Measurements from ENCODE around the gene NAA80. TPM values are rescaled to one million over a fixed set of nuclear protein-coding genes. Genes with fewer than 3 reads are reported as not detected.

NAA80 gene
- total RNA-seq, 1 experiment from 2014 or later: 5.3 TPM

DNA sequence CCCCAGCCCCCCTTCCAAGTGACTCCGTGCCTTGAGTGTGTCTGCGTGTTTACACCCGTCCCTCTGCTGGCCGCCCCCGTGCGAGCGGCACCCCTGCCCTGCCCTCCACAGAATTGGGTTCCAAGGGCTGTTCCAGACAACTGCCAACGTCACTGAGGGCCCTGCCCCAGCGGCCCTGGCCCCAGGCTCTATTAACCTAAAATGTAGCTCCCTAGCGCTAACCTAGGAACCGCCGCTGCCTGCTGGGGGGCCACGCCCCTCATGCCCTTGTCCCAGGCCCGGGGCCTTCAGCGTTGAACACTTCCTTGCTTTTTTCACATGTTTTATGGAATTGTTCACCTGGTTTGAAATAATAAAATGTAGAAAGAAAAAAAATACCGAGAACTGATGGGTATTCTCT is 40.2 kb downstream of the NAA80 start:
- CTCF ChIA-PET: interaction anchor here (0.6 to 0.7 kb wide), 2 partner anchors 26 to 28 kb away, joined by 3 read pairs; no protein-coding TSS in a partner anchor
- POLR2A ChIA-PET (ENCODE audit: low non-redundant PET): interaction anchor here (0.6 kb wide), 2 partner anchors 29 to 179 kb away, joined by 5 to 7 read pairs; no protein-coding TSS in a partner anchor
- Histone ChIP-seq H3K4me3 (ENCODE audit: low read depth, low read length, poor library complexity, severe bottlenecking) (no peak overlapping the region), H3K9me3 (ENCODE audit: low read depth, low read length, poor library complexity, severe bottlenecking) (no peaks in the 10 kb centered on the region), H3K27ac (ENCODE audit: low read depth, low read length, poor library complexity, severe bottlenecking) (no peak overlapping the region), H3K27me3 (replicated peaks; ENCODE audit: insufficient read depth, low read depth, low read length, poor library complexity) (no peaks in the 10 kb centered on the region), H3K4me1 (ENCODE audit: insufficient read depth, low read length, poor library complexity, severe bottlenecking) (no peaks in the 10 kb centered on the region), H3K36me3 (ENCODE audit: insufficient read depth, low read length, poor library complexity, severe bottlenecking) (peaks cover 15% of the 10 kb centered on the region)
- intact Hi-C loops (cut with micrococcal nuclease; ENCODE audit: unreplicated experiment): no loop called here
- no peak for TF ChIP-seq EZH2 (IDR thresholded peaks at IDR 0.05; ENCODE audit: borderline replicate concordance, low read depth, low read length, poor library complexity, severe bottlenecking)
- TF ChIP-seq, protein P1, sequence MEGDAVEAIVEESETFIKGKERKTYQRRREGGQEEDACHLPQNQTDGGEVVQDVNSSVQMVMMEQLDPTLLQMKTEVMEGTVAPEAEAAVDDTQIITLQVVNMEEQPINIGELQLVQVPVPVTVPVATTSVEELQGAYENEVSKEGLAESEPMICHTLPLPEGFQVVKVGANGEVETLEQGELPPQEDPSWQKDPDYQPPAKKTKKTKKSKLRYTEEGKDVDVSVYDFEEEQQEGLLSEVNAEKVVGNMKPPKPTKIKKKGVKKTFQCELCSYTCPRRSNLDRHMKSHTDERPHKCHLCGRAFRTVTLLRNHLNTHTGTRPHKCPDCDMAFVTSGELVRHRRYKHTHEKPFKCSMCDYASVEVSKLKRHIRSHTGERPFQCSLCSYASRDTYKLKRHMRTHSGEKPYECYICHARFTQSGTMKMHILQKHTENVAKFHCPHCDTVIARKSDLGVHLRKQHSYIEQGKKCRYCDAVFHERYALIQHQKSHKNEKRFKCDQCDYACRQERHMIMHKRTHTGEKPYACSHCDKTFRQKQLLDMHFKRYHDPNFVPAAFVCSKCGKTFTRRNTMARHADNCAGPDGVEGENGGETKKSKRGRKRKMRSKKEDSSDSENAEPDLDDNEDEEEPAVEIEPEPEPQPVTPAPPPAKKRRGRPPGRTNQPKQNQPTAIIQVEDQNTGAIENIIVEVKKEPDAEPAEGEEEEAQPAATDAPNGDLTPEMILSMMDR (conservative IDR thresholded peaks at IDR 0.05; ENCODE audit: low read depth, low read length): no peak
- BruUV-seq (replicated peaks): no TSS peak
- DNase-seq (ENCODE audit: low spot score): no peak

DNA sequence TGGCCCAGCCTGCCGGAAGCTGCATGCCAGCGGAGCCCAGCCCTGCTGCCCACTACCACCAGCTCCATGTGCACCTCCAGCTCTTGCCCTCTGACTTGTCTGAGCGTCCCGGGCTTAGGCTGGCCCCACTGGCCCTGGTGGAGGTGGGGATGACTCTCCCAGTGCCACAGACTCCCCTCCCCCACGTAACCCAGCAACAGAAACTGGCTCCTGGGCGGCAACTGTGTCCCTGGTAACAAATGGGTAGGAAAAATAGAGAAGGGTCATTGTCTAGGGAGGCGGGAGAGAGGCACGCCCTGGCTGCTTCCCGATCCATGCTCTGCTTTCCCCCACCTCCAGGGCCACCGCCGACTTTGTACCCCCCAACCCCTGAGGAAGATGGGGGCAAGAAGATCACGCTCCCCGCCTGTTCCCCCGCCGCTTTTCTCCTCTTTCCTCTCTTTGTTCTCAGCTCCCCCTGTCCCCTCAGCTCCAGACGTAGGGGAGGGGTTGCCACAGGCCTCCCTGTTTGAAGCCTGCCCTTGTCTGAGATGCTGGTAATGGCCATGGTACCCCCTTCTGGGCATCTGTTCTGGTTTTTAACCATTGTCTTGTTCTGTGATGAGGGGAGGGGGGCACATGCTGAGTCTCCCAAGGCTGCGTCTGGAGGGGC is 41.0 kb downstream of the NAA80 start:
- ChIA-PET CTCF (interaction anchor here (0.6 kb wide), 2 partner anchors 101 to 129 kb away, joined by 3 to 5 read pairs; no protein-coding TSS in a partner anchor), POLR2A (ENCODE audit: low non-redundant PET) (interaction anchor here (0.6 kb wide), 1 partner anchor 28 kb away, joined by 5 read pairs; no protein-coding TSS in a partner anchor)
- Histone ChIP-seq H3K4me1 (ENCODE audit: insufficient read depth, low read length, poor library complexity, severe bottlenecking) (no peaks in the 10 kb centered on the region), H3K4me3 (ENCODE audit: low read depth, low read length, poor library complexity, severe bottlenecking) (no peak overlapping the region), H3K36me3 (ENCODE audit: insufficient read depth, low read length, poor library complexity, severe bottlenecking) (peaks cover 15% of the 10 kb centered on the region), H3K9me3 (ENCODE audit: low read depth, low read length, poor library complexity, severe bottlenecking) (no peaks in the 10 kb centered on the region), H3K27me3 (replicated peaks; ENCODE audit: insufficient read depth, low read depth, low read length, poor library complexity) (no peaks in the 10 kb centered on the region), H3K27ac (ENCODE audit: low read depth, low read length, poor library complexity, severe bottlenecking) (no peak overlapping the region)
- no TSS peak for BruUV-seq (replicated peaks)
- DNase-seq (ENCODE audit: low spot score): no peak
- no peak for TF ChIP-seq EZH2 (IDR thresholded peaks at IDR 0.05; ENCODE audit: borderline replicate concordance, low read depth, low read length, poor library complexity, severe bottlenecking)
- TF ChIP-seq, protein P1 (conservative IDR thresholded peaks at IDR 0.05; ENCODE audit: low read depth, low read length): no peak
- intact Hi-C loops (cut with micrococcal nuclease; ENCODE audit: unreplicated experiment): no loop called here

DNA sequence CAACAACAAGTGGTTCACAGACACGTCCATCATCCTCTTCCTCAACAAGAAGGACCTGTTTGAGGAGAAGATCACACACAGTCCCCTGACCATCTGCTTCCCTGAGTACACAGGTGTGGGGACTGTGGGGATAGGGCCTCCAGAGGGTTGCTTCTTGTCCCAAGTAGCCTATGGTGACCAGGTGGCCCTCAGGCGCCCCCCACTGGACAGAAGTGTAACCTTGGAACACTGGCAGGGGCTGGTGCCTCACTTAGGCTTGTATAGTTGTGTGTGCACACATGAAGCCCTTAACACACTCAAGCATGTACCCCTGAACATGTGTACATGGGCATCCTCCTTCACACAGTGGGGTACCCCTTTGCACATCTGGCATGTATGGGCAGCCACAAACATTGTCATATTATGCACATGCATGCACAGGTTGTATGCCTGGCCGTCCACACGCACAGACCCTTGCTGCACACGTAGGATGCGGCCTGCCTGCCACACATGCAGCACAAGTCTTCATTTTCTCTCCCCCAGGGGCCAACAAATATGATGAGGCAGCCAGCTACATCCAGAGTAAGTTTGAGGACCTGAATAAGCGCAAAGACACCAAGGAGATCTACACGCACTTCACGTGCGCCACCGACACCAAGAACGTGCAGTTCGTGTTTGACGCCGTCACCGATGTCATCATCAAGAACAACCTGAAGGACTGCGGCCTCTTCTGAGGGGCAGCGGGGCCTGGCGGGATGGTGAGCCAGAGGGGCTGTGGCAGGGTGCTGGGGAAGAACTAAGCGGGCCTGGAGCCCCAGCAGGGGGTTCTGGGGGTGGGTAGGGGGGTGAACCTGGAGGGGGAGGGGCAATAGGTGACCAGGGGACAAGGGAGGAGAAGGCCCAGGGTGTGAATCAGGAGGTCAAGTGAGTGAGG is 42.0 kb downstream of the NAA80 start:
- H3K4me1 ChIP-seq (ENCODE audit: insufficient read depth, low read length, poor library complexity, severe bottlenecking): no peaks in the 10 kb centered on the region
- intact Hi-C loops (cut with micrococcal nuclease; ENCODE audit: unreplicated experiment): no loop called here
- TF ChIP-seq, protein P1 (conservative IDR thresholded peaks at IDR 0.05; ENCODE audit: low read depth, low read length): peak; percentile 50
- TF ChIP-seq EZH2 (IDR thresholded peaks at IDR 0.05; ENCODE audit: borderline replicate concordance, low read depth, low read length, poor library complexity, severe bottlenecking): no peak
- no peak for DNase-seq (ENCODE audit: low spot score)
- H3K9me3 ChIP-seq (ENCODE audit: low read depth, low read length, poor library complexity, severe bottlenecking): no peaks in the 10 kb centered on the region
- BruUV-seq (replicated peaks): no TSS peak
- H3K36me3 ChIP-seq (ENCODE audit: insufficient read depth, low read length, poor library complexity, severe bottlenecking): peaks cover 15% of the 10 kb centered on the region
- no peak overlapping the region for H3K27ac ChIP-seq (ENCODE audit: low read depth, low read length, poor library complexity, severe bottlenecking)
- POLR2A ChIA-PET (ENCODE audit: low non-redundant PET): no interaction called here
- CTCF ChIA-PET: interaction anchor here (0.6 kb wide), 1 partner anchor 128 kb away, joined by 5 read pairs; no protein-coding TSS in a partner anchor
- H3K27me3 ChIP-seq (replicated peaks; ENCODE audit: insufficient read depth, low read depth, low read length, poor library complexity): no peaks in the 10 kb centered on the region
- no peak overlapping the region for H3K4me3 ChIP-seq (ENCODE audit: low read depth, low read length, poor library complexity, severe bottlenecking)

Data from A673 (cell line).